Upper lobe of left lung (tissue), 4 donors: Measurements from ENCODE around the gene CES1.
"Not testable (repeated sequence)": the region's sequence is repeated elsewhere in the genome, so short reads cannot be mapped to it uniquely, and the experiment has no call there.

Experiments
- CTCF ChIP-seq, 6 experiments: fragments of 450-650 bp in 4 of 6; fragments of 200-600 bp in 2 of 6; sonication (generic) in 2 of 6; IDR thresholded peaks; one replicate each; pipeline ENCODE4 v1.5.1; 2016 to 2019; ENCODE audit warnings: antibody characterized with exemption in 6 of 6
- POLR2A ChIP-seq, 4 donors: fragments of 450-650 bp; IDR thresholded peaks; one replicate each; pipeline ENCODE4 v1.5.1; 2016 to 2017; ENCODE audit warnings: antibody characterized with exemption in 4 of 4, mild to moderate bottlenecking in 2 of 4
- POLR2AphosphoS5 ChIP-seq, 2 donors: sonication (generic); formaldehyde crosslinking; IDR thresholded peaks; one replicate each; pipeline ENCODE4 v1.5.1; 2017; ENCODE audit warnings: antibody characterized with exemption in 2 of 2

- TF ChIP-seq CTCF, POLR2A, POLR2AphosphoS5 (IDR thresholded peaks at IDR 0.05): not testable (repeated sequence)
Measured at GRCh38 chr16:55813730-55814129, 19.2 kb downstream of the CES1 start.
